ENCODE data around the gene PCDHGA8. TPM values are rescaled to one million over a fixed set of nuclear protein-coding genes. Genes with fewer than 3 reads are reported as not detected.
A peak's percentile ranks its signal among the peaks of the same experiment; 100 is the strongest.

The PCDHGA8 gene
- total RNA-seq, 1 experiment from 2014 or later: 0.28 TPM

DNA sequence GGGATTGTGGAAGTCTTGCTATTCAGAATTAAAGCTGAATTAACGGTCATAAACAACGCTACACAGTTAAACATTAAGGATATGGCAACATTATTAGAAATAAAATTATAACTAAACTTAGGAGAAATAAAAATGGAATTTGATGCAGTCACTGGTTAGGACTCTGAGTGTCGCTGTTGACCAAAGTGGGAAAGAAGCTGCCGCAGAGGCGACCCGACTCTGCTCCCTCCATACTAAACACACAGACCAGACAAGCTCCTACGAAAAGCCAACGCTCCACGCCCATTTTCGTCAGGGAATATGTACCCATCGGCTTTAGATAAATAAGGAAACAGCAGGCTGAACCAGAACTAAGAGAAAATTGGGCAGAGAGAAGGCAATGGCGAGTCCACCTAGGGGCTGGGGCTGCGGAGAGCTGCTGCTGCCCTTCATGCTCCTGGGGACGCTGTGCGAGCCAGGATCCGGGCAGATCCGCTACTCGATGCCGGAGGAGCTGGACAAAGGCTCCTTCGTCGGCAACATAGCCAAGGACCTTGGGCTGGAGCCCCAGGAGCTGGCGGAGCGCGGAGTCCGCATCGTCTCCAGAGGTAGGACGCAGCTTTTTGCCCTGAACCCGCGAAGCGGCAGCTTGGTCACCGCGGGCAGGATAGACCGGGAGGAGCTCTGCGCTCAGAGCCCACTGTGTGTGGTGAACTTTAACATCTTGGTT lies 28.3 kb upstream of the PCDHGA8 start, which contains the start of gene PCDHGA5:
Gene PCDHGA5, plus strand, starts transcription at position 211 of the 709 bp plus-strand sequence. Its CDS starts 169 bp downstream, at position 380.
- no peaks in the 10 kb centered on the region for H3K4me1 Mint-ChIP-seq (ENCODE audit: insufficient read depth, unreplicated experiment)
- TF ChIP-seq, protein P1, sequence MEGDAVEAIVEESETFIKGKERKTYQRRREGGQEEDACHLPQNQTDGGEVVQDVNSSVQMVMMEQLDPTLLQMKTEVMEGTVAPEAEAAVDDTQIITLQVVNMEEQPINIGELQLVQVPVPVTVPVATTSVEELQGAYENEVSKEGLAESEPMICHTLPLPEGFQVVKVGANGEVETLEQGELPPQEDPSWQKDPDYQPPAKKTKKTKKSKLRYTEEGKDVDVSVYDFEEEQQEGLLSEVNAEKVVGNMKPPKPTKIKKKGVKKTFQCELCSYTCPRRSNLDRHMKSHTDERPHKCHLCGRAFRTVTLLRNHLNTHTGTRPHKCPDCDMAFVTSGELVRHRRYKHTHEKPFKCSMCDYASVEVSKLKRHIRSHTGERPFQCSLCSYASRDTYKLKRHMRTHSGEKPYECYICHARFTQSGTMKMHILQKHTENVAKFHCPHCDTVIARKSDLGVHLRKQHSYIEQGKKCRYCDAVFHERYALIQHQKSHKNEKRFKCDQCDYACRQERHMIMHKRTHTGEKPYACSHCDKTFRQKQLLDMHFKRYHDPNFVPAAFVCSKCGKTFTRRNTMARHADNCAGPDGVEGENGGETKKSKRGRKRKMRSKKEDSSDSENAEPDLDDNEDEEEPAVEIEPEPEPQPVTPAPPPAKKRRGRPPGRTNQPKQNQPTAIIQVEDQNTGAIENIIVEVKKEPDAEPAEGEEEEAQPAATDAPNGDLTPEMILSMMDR (IDR thresholded peaks at IDR 0.05; ENCODE audit: unreplicated experiment): no peak
- H3K36me3 Mint-ChIP-seq (ENCODE audit: insufficient read depth, unreplicated experiment): peaks cover 5% of the 10 kb centered on the region
- intact Hi-C loops (cut with micrococcal nuclease): no loop called here
- ChIA-PET POLR2A (interaction anchor here (0.7 kb wide), 1 partner anchor 22 kb away, joined by 3 read pairs; no protein-coding TSS in a partner anchor), CTCF (interaction anchor here (0.6 to 1.3 kb wide), 7 partner anchors 22 to 203 kb away, joined by 3 to 4 read pairs (median 3); no protein-coding TSS in a partner anchor)
- H3K9me3 Mint-ChIP-seq (ENCODE audit: unreplicated experiment): peaks cover 35% of the 10 kb centered on the region
- no peak within 1 kb of the TSS for H3K27ac Mint-ChIP-seq (ENCODE audit: low read depth, unreplicated experiment)
- no peak within 1 kb of the TSS for H3K4me3 Mint-ChIP-seq (ENCODE audit: unreplicated experiment)
- no peak for DNase-seq (ENCODE audit: unreplicated experiment)
- no peaks in the 10 kb centered on the region for H3K27me3 Mint-ChIP-seq (ENCODE audit: insufficient read depth, unreplicated experiment)
- BruUV-seq (replicated peaks): no TSS peak

- Mint-ChIP-seq H3K4me3 (ENCODE audit: unreplicated experiment) (no peak overlapping the region), H3K9me3 (ENCODE audit: unreplicated experiment) (peaks cover 33% of the 10 kb centered on the region), H3K4me1 (ENCODE audit: insufficient read depth, unreplicated experiment) (no peaks in the 10 kb centered on the region), H3K27ac (ENCODE audit: low read depth, unreplicated experiment) (no peak overlapping the region), H3K36me3 (ENCODE audit: insufficient read depth, unreplicated experiment) (peaks cover 5% of the 10 kb centered on the region), H3K27me3 (ENCODE audit: insufficient read depth, unreplicated experiment) (no peaks in the 10 kb centered on the region)
- intact Hi-C loops (cut with micrococcal nuclease): no loop called here
- no peak for DNase-seq (ENCODE audit: unreplicated experiment)
- no TSS peak for BruUV-seq (replicated peaks)
- ChIA-PET CTCF (interaction anchor here (0.6 to 1.2 kb wide), 2 partner anchors 146 to 154 kb away, joined by 4 to 5 read pairs; no protein-coding TSS in a partner anchor), POLR2A (no interaction called here)
- TF ChIP-seq, protein P1 (IDR thresholded peaks at IDR 0.05; ENCODE audit: unreplicated experiment): no peak
Observed at GRCh38 chr5:141366016-141366896, 26.2 kb upstream of the PCDHGA8 start.

- Mint-ChIP-seq H3K36me3 (ENCODE audit: insufficient read depth, unreplicated experiment) (no peaks in the 10 kb centered on the region), H3K4me1 (ENCODE audit: insufficient read depth, unreplicated experiment) (no peaks in the 10 kb centered on the region), H3K9me3 (ENCODE audit: unreplicated experiment) (peaks cover 17% of the 10 kb centered on the region), H3K27me3 (ENCODE audit: insufficient read depth, unreplicated experiment) (no peaks in the 10 kb centered on the region), H3K27ac (ENCODE audit: low read depth, unreplicated experiment) (no peak within 1 kb of the TSS), H3K4me3 (ENCODE audit: unreplicated experiment) (peak within 1 kb of the TSS; percentile 60)
- CTCF ChIA-PET: interaction anchor here (0.6 to 2.7 kb wide), 14 partner anchors 9 to 196 kb away, joined by 3 to 13 read pairs (median 4); partner anchors contain the start of genes PCDHB13, PCDHGA4, PCDHGA7 and PCDHGB5
- TF ChIP-seq, protein P1 (IDR thresholded peaks at IDR 0.05; ENCODE audit: unreplicated experiment): peak; percentile 24
- POLR2A ChIA-PET: interaction anchor here (0.5 to 1.6 kb wide), 3 partner anchors 52 to 243 kb away, joined by 3 read pairs; no protein-coding TSS in a partner anchor
- peak; percentile 33 for DNase-seq (ENCODE audit: unreplicated experiment)
- intact Hi-C loops (cut with micrococcal nuclease): loop anchor here (2.0 kb wide), 1 partner anchor 191 kb away; no protein-coding TSS in a partner anchor
- BruUV-seq (replicated peaks): TSS peak; percentile 12
Observed at GRCh38 chr5:141369994-141370848, 22.2 kb upstream of the PCDHGA8 start, which contains the start of gene PCDHGB3. Gene PCDHGB3 (plus strand): TSS chr5:141370242. CDS start chr5:141370395, 153 bp downstream.
